SU-DHL-6 (cell line): Measurements from ENCODE around the gene SULT2B1.

Experiments
- CTCF ChIP-seq: fragments of 200-600 bp; sonication (generic); IDR thresholded peaks from one replicate; pipeline ENCODE4 v1.5.1; 2017; ENCODE audit warnings: antibody characterized with exemption, mild to moderate bottlenecking, low read length, moderate library complexity; ENCODE audit not compliant: insufficient read depth, poor library complexity, severe bottlenecking
- EZH2phosphoT487 ChIP-seq: fragments of 200-600 bp; sonication (generic), shearing (Covaris generic); conservative IDR thresholded peaks from 2 replicates; pipeline ENCODE4 v1.6.1; 2018; ENCODE audit warnings: mild to moderate bottlenecking, antibody characterized with exemption, low read length, moderate library complexity, mixed read lengths

GRCh38 chr19:48540110-48540509, 11.9 kb upstream of the SULT2B1 start:
- no peak for TF ChIP-seq CTCF
- TF ChIP-seq EZH2phosphoT487, result no peak
